ENCODE measurements around the gene TEKT2. TPM values are rescaled to one million over a fixed set of nuclear protein-coding genes. Genes with fewer than 3 reads are reported as not detected.

TEKT2 gene, protein sequence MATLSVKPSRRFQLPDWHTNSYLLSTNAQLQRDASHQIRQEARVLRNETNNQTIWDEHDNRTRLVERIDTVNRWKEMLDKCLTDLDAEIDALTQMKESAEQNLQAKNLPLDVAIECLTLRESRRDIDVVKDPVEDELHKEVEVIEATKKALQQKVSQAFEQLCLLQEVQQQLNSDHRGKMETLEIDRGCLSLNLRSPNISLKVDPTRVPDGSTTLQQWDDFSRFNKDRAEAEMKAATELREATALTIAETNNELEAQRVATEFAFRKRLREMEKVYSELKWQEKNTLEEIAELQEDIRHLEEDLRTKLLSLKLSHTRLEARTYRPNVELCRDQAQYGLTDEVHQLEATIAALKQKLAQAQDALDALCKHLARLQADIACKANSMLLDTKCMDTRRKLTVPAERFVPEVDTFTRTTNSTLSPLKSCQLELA
- polyA plus RNA-seq (2012; ENCODE audit: insufficient read length, low read depth), result not detected

DNA sequence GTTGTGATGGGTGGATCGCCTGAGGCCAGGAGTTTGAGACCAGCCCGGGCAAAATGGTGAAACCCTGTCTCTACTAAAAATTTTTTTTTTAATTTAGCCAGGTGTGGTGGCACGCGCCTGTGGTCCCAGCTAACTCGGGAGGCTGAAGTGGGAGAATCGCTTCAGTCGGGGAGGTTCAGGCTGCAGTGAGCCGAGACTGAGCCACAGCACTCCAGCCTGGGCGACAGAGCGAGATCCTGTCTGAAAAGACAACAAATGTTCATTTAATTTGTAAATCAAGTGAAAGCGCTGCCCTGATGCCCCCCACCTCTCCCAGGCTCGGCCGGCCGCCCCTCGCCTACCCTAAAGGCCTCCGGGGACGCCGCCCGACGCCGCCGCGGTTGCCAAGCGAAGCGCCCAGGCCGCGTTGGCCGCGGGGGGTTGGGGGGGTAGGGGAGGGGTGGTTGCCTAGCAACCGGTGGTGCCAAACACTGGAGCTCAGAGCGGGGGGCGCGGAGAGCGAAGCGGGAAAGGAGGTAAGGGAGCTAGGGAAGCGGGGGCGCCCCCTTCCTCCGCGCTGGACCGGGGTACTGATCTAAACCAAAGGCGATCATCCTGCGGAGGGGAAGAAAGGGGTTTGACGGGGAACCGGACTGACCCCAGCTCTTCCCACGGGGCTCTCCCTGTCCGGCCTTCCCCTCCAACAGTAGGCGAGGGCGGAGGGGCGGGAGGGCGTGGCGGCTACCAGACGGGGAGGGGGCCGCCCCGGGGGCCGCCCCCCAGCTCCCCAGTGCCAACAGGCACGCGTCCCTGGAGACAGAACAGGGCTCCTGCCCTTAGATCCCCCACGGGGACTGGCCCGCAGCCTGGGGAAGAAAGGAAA, at the start of gene TEKT2:
Gene TEKT2, plus strand, starts transcription at position 460 of the 862 bp plus-strand sequence. CDS start 828 bp downstream, outside the sequence.
- no peak for TF ChIP-seq POLR2AphosphoS5 (IDR thresholded peaks at IDR 0.05; ENCODE audit: low read depth, low read length)
- no peak for TF ChIP-seq REST (IDR thresholded peaks at IDR 0.05; ENCODE audit: insufficient read depth in 1 of 2, low read depth in 2 of 2, low read length in 2 of 2)
- no peak for TF ChIP-seq FOXP2 (optimal IDR thresholded peaks at IDR 0.05; ENCODE audit: borderline replicate concordance, extremely low read depth, extremely low read length, insufficient read depth)
- TF ChIP-seq SIN3A (IDR thresholded peaks at IDR 0.05; ENCODE audit: borderline replicate concordance, insufficient read depth, low read length), result no peak
- TF ChIP-seq TAF1 (IDR thresholded peaks at IDR 0.05; ENCODE audit: borderline replicate concordance, insufficient read depth, low read length), result no peak

DNA sequence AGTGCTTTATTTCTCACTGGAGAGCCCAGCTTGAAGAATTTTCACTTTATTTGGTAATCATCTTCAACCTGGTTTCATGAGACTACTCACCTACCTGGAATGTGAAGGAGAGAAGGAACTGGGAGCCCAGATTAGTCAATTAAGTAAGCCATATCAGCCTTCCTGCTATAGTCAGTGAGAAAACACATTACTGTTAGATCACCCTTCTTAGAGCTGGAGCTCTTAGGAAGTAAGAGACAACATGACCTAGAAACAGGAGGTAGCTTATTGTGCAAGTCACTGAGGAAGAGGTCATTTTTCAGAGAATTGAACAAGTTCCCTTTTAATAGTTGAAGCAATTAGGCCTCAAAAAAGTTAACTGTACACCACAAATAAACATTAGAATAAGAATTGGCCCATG, 49.2 kb upstream of the TEKT2 start:
- TF ChIP-seq TAF1 (IDR thresholded peaks at IDR 0.05; ENCODE audit: borderline replicate concordance, insufficient read depth, low read length) (no peak), SIN3A (IDR thresholded peaks at IDR 0.05; ENCODE audit: borderline replicate concordance, insufficient read depth, low read length) (no peak), REST (IDR thresholded peaks at IDR 0.05; ENCODE audit: insufficient read depth in 1 of 2, low read depth in 2 of 2, low read length in 2 of 2) (no peak), FOXP2 (optimal IDR thresholded peaks at IDR 0.05; ENCODE audit: borderline replicate concordance, extremely low read depth, extremely low read length, insufficient read depth) (no peak), POLR2AphosphoS5 (IDR thresholded peaks at IDR 0.05; ENCODE audit: low read depth, low read length) (no peak)

DNA sequence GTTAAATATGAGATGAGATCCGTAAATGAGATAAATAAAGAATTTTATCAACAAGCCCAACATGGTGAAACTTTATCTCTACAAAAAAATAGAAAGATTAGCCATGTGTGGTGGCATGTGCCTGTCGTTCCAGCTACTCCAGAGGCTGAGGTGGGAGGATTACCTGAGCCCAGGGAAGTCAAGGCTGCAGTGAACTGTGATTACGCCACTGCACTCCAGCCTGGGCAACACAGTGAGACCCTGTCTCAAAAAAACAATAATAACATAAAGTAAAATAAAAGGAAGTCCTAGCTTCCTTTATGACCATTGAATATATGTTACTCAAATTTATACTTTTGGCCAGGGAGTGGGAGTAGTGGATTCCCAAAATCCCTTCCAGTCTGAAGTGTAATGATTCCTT, 48.7 kb upstream of the TEKT2 start:
- TF ChIP-seq TAF1 (IDR thresholded peaks at IDR 0.05; ENCODE audit: borderline replicate concordance, insufficient read depth, low read length), result no peak
- no peak for TF ChIP-seq SIN3A (IDR thresholded peaks at IDR 0.05; ENCODE audit: borderline replicate concordance, insufficient read depth, low read length)
- TF ChIP-seq FOXP2 (optimal IDR thresholded peaks at IDR 0.05; ENCODE audit: borderline replicate concordance, extremely low read depth, extremely low read length, insufficient read depth), result no peak
- no peak for TF ChIP-seq POLR2AphosphoS5 (IDR thresholded peaks at IDR 0.05; ENCODE audit: low read depth, low read length)
- TF ChIP-seq REST (IDR thresholded peaks at IDR 0.05; ENCODE audit: insufficient read depth in 1 of 2, low read depth in 2 of 2, low read length in 2 of 2), result no peak

GRCh38 chr1:36040238-36040637, 43.7 kb upstream of the TEKT2 start:
- TF ChIP-seq POLR2AphosphoS5 (IDR thresholded peaks at IDR 0.05; ENCODE audit: low read depth, low read length) (no peak), SIN3A (IDR thresholded peaks at IDR 0.05; ENCODE audit: borderline replicate concordance, insufficient read depth, low read length) (no peak), TAF1 (IDR thresholded peaks at IDR 0.05; ENCODE audit: borderline replicate concordance, insufficient read depth, low read length) (no peak), REST (IDR thresholded peaks at IDR 0.05; ENCODE audit: insufficient read depth in 1 of 2, low read depth in 2 of 2, low read length in 2 of 2) (no peak), FOXP2 (optimal IDR thresholded peaks at IDR 0.05; ENCODE audit: borderline replicate concordance, extremely low read depth, extremely low read length, insufficient read depth) (no peak)
